Hematopoietic multipotent progenitor cell treated with erythropoietin and hydrocortisone succinate and interleukin-3 and kit ligand, for 15 days (in vitro differentiated cells): ENCODE measurements around the gene STUM.
"Not testable (repeated sequence)": the region's sequence is repeated elsewhere in the genome, so short reads cannot be mapped to it uniquely, and the experiment has no call there.

Experiments used
- DNase-seq: peaks from one replicate; pipeline ENCODE4 v3.0.0-alpha.2; 2015; ENCODE audit warnings: low spot score

The STUM gene

GRCh38 chr1:226581650-226582330 is 33.2 kb downstream of the STUM start:
- DNase-seq = no peak

- no peak for DNase-seq
Observed at GRCh38 chr1:226582966-226583365, 34.4 kb downstream of the STUM start.

- DNase-seq = no peak
Observed at GRCh38 chr1:226584164-226584563, 35.6 kb downstream of the STUM start.

- DNase-seq = no peak
Observed at GRCh38 chr1:226586116-226586515, 37.6 kb downstream of the STUM start.

- DNase-seq = no peak
Observed at GRCh38 chr1:226586650-226587422, 38.3 kb downstream of the STUM start.

GRCh38 chr1:226588484-226588883 is 39.9 kb downstream of the STUM start:
- DNase-seq = no peak

- no peak for DNase-seq
Observed at GRCh38 chr1:226589008-226589733, 40.6 kb downstream of the STUM start.

GRCh38 chr1:226590614-226591013 is 42.0 kb downstream of the STUM start:
- no peak for DNase-seq

- no peak for DNase-seq
Observed at GRCh38 chr1:226593541-226593940, 45.0 kb downstream of the STUM start.

GRCh38 chr1:226596531-226597165 is 48.1 kb downstream of the STUM start:
- no peak for DNase-seq

GRCh38 chr1:226597616-226598454 is 49.3 kb downstream of the STUM start:
- DNase-seq = no peak

GRCh38 chr1:226598455-226598849 is 49.9 kb downstream of the STUM start:
- DNase-seq = no peak

- not testable (repeated sequence) for DNase-seq
Observed at GRCh38 chr1:226598955-226599354, 50.4 kb downstream of the STUM start.

GRCh38 chr1:226599636-226600238 is 51.2 kb downstream of the STUM start:
- DNase-seq = no peak

- DNase-seq = no peak
Observed at GRCh38 chr1:226600254-226600653, 51.7 kb downstream of the STUM start.

- no peak for DNase-seq
Observed at GRCh38 chr1:226601456-226601855, 52.9 kb downstream of the STUM start.

GRCh38 chr1:226602186-226603021 is 53.8 kb downstream of the STUM start:
- DNase-seq = no peak

GRCh38 chr1:226603022-226603857 is 54.7 kb downstream of the STUM start:
- no peak for DNase-seq

GRCh38 chr1:226603858-226604559 is 55.4 kb downstream of the STUM start:
- no peak for DNase-seq
